Spinal cord (tissue), 10 donors: ENCODE results near the gene TICRR. TPM values are rescaled to one million over a fixed set of nuclear protein-coding genes. Genes with fewer than 3 reads are reported as not detected.
A peak's percentile ranks its signal among the peaks of the same experiment; 100 is the strongest.

ENCODE experiments used
- DNase-seq, 6 donors: peaks; one replicate each; pipeline versions ENCODE4 v3.0.0 to v3.0.0-alpha.2; 2013 to 2015; ENCODE audit warnings: low spot score in 6 of 6, low read depth in 4 of 6
- H3K27ac ChIP-seq: one replicate; pipeline ENCODE4 v1.5.1; 2013; ENCODE audit warnings: low read depth, low read length, control low read depth
- H3K27me3 ChIP-seq: one replicate; pipeline ENCODE4 v1.6.1; 2013; ENCODE audit warnings: low read length; ENCODE audit not compliant: control insufficient read depth, insufficient read depth
- H3K36me3 ChIP-seq: one replicate; pipeline ENCODE4 v1.6.1; 2013; ENCODE audit warnings: low read length; ENCODE audit not compliant: control insufficient read depth, insufficient read depth
- H3K4me1 ChIP-seq: one replicate; pipeline ENCODE4 v1.6.1; 2013; ENCODE audit warnings: low read length; ENCODE audit not compliant: control insufficient read depth, insufficient read depth
- H3K4me3 ChIP-seq: one replicate; pipeline ENCODE4 v1.5.1; 2013; ENCODE audit warnings: low read depth, low read length, control low read depth
- H3K9me3 ChIP-seq: one replicate; pipeline ENCODE4 v1.6.1; 2013; ENCODE audit warnings: low read length; ENCODE audit not compliant: control insufficient read depth, insufficient read depth
- WGBS: methylation state at CpG from one replicate; pipeline ENCODE4 v1.1.5; 2013; ENCODE audit warnings: missing lambda C conversion rate; ENCODE audit not compliant: insufficient coverage; 5-methylcytosine and 5-hydroxymethylcytosine counted together
- polyA plus RNA-seq, 2 donors: library from polyadenylated mRNA; unstranded; fragments of 120-200 nt; gene quantifications; one replicate each; pipeline ENCODE4 v1.2.1, GENCODE V29; 2013; ENCODE audit not compliant: insufficient read length in 2 of 2
- total RNA-seq, 2 donors: library from RNA; depleted of rRNA in 1 of 2; stranded (reverse); fragments of 120-200 nt in 1 of 2; fragments of >200 nt in 1 of 2; gene quantifications; one replicate each; pipeline versions ENCODE4 v1.2.3 to v1.2.4, GENCODE V29; 2013 to 2014
- donor health status: healthy.

The TICRR gene
- total and polyA plus RNA-seq, 4 donors, result 2.0 to 6.8 (median 4.9) TPM

- DNase-seq, result no peak
- Histone ChIP-seq H3K27me3 (no peaks in the 10 kb centered on the region), H3K36me3 (peaks cover 8% of the 10 kb centered on the region), H3K4me1 (no peaks in the 10 kb centered on the region), H3K4me3 (no peak overlapping the region), H3K27ac (no peak overlapping the region), H3K9me3 (no peaks in the 10 kb centered on the region)
- WGBS, result no CpG with 5 or more reads among the region's 4 CpGs
Measured at GRCh38 chr15:89593018-89593417, 17.7 kb downstream of the TICRR start.

DNA sequence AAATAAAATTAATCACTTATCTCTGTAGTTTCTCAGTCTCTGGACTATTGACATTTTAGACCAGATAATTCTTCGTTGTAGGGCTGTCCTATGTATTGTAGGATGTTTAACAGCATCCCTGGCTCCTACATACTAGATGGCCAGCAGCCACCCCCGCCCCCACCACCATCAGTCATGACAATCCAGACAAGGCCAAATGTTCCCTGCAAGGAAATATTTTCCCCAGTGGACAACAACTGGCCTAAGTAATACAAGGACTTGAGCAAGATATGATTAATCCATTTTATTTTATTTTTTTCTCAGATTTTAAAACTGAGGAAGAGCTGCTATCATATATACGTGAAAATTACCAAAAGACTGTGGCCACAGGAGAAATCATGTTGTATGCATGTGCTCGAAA is 23.8 kb downstream of the TICRR start:
- Histone ChIP-seq H3K9me3 (no peaks in the 10 kb centered on the region), H3K27ac (no peak overlapping the region), H3K36me3 (no peaks in the 10 kb centered on the region), H3K27me3 (no peaks in the 10 kb centered on the region), H3K4me3 (no peak overlapping the region), H3K4me1 (no peaks in the 10 kb centered on the region)
- 100% methylated on average over 2 of the region's 4 CpGs for WGBS
- DNase-seq, result no peak

DNA sequence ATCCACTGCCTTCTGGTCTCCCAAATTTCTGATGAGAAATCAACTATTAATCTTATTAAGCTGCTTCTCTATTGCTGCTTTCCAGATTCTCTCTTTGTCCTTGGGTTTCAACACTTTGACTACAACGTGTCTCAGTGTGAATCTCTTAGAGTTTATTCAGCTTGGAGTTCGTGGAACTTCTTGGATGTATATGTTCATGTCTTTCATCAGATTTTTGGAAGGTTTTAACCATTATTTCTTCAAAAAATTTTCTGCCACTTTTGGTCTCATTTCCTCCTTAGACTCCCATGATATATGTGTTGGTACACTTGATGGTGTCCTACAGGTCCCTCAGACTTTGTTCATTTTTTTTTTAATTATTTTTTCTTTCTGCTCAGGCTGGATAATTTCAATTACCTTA is 36.0 kb downstream of the TICRR start:
- no peak overlapping the region for H3K27ac ChIP-seq
- no peak for DNase-seq
- H3K27me3 ChIP-seq, result no peaks in the 10 kb centered on the region
- peaks cover 8% of the 10 kb centered on the region for H3K9me3 ChIP-seq
- no CpG with 5 or more reads among the region's 2 CpGs for WGBS
- H3K4me1 ChIP-seq, result no peaks in the 10 kb centered on the region
- peaks cover 2% of the 10 kb centered on the region for H3K36me3 ChIP-seq
- no peak overlapping the region for H3K4me3 ChIP-seq

- H3K4me3 ChIP-seq, result no peak overlapping the region
- no peaks in the 10 kb centered on the region for H3K27me3 ChIP-seq
- H3K9me3 ChIP-seq, result peaks cover 8% of the 10 kb centered on the region
- no CpG with 5 or more reads among the region's 2 CpGs for WGBS
- no peak overlapping the region for H3K27ac ChIP-seq
- peaks cover 2% of the 10 kb centered on the region for H3K36me3 ChIP-seq
- no peaks in the 10 kb centered on the region for H3K4me1 ChIP-seq
- no peak for DNase-seq
Measured at GRCh38 chr15:89613031-89613430, 37.8 kb downstream of the TICRR start.

DNA sequence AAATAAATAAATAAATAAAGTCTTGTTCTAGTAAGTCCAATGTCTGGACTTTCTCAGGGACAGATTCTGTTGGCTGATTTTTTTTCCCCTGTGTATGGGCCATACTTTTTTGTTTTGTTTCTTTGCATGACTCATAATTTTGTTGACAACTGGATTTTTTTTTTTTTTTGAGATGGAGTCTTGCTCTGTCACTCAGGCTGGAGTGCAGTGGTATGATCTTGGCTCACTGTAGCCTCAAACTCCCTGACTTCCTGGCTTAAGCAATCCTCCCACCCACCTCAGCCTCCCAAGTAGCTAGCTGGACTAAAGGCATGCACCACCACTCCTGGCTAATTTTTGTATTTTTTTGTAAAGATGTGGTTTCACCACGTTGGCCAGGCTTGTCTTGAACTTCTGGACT is 38.9 kb downstream of the TICRR start:
- H3K9me3 ChIP-seq, result peaks cover 8% of the 10 kb centered on the region
- no peaks in the 10 kb centered on the region for H3K27me3 ChIP-seq
- DNase-seq, result no peak
- H3K36me3 ChIP-seq, result peaks cover 4% of the 10 kb centered on the region
- WGBS, result 100% methylated on average over 1 of the region's 1 CpG
- no peaks in the 10 kb centered on the region for H3K4me1 ChIP-seq
- no peak overlapping the region for H3K27ac ChIP-seq
- no peak overlapping the region for H3K4me3 ChIP-seq

DNA sequence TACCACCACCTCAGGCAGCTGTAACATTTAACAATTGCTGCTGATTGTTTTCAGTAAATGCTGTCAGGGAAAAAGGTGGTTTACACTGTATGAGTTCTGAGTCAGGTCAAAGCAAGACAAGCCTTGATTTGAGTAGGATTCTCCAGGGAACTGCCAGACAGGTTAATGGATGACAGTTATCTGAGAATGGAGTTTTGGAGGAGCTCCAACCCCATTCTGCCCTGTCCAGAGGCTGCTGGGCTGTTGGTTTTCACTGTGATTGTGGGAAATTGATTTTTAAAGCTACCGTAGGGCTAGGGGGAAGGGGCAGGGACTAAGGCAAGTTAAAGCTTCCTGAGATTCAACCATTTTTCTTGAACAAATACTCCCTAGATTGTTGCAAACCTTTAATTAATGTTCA is 39.9 kb downstream of the TICRR start:
- no peak for DNase-seq
- H3K9me3 ChIP-seq, result peaks cover 8% of the 10 kb centered on the region
- H3K27ac ChIP-seq, result no peak overlapping the region
- no CpG with 5 or more reads among the region's 1 CpG for WGBS
- H3K4me1 ChIP-seq, result no peaks in the 10 kb centered on the region
- no peak overlapping the region for H3K4me3 ChIP-seq
- H3K36me3 ChIP-seq, result peaks cover 3% of the 10 kb centered on the region
- H3K27me3 ChIP-seq, result no peaks in the 10 kb centered on the region

DNA sequence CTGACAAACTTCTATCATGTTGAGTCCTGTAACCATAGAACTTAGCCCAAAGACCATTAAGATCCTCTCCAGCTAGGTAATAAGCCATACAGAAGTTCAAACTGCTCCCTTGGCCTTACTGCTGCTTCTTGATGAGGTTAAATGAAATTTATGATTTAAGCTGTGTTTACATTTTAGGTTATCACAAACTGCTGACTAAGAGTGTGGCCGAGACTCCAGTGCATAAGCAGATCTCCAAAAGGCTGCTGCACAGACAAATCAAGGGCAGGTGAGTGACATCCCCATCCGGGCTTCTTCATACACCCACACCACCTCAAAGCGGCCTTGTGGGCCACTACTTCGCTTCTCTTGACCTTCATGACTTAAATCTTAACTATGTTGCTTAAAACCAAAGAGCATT is 41.0 kb downstream of the TICRR start:
- Histone ChIP-seq H3K4me1 (no peaks in the 10 kb centered on the region), H3K9me3 (peaks cover 6% of the 10 kb centered on the region), H3K36me3 (peaks cover 3% of the 10 kb centered on the region), H3K4me3 (no peak overlapping the region), H3K27me3 (no peaks in the 10 kb centered on the region), H3K27ac (no peak overlapping the region)
- DNase-seq, result peak in 1 of 6 donors; percentile 2
- 100% methylated on average over 3 of the region's 4 CpGs for WGBS

DNA sequence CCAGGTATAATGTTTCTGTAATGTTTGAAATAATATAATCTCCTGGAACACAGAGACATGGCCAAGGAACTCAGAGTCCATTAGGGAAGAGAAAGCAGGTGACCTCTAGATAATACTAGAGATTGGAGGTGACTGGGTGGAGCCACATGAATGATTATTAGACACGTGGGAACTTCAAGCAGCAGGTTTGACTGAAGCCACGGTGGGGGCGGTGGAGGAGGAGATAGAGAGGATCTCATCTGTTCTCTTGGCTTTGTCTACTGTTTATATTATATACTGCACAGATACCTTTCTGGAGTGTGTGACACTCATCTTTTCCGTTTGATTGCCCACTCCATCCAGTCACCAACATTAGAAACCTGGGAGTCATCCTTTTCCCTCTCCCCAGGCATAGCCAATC is 46.3 kb downstream of the TICRR start:
- no peak overlapping the region for H3K4me3 ChIP-seq
- WGBS, result 83% methylated on average over 1 of the region's 4 CpGs

DNA sequence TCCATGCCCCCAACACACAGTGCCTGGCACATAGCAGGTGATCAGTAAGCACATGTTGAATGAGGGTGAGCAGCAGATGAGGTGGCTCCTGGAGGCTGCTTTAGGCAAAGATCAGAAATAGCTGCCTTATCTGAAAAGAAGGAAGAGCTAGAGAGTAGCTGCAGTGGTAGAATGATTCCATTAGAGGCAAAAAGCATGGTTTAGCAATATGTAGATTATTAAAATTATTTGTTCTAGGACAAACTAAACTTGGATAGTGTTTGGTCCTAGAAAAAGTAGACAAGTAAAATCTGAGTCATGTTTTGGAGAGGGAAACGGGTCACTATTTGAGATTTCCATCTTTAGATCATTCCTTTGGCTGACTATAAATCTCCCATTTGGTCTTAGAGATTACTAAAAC is 47.9 kb downstream of the TICRR start:
- DNase-seq, result no peak
- no peak overlapping the region for H3K27ac ChIP-seq
- H3K36me3 ChIP-seq, result peaks cover 47% of the 10 kb centered on the region
- WGBS, result no CpG with 5 or more reads among the region's 1 CpG
- no peaks in the 10 kb centered on the region for H3K27me3 ChIP-seq
- no peaks in the 10 kb centered on the region for H3K4me1 ChIP-seq
- no peak overlapping the region for H3K4me3 ChIP-seq
- no peaks in the 10 kb centered on the region for H3K9me3 ChIP-seq

More for the DNA sequence above, 46.3 kb downstream of the TICRR start:
- H3K27me3 ChIP-seq, result no peaks in the 10 kb centered on the region
- H3K4me1 ChIP-seq, result no peaks in the 10 kb centered on the region
- H3K27ac ChIP-seq, result no peak overlapping the region
- DNase-seq, result no peak
- H3K9me3 ChIP-seq, result no peaks in the 10 kb centered on the region
- H3K36me3 ChIP-seq, result peaks cover 34% of the 10 kb centered on the region

DNA sequence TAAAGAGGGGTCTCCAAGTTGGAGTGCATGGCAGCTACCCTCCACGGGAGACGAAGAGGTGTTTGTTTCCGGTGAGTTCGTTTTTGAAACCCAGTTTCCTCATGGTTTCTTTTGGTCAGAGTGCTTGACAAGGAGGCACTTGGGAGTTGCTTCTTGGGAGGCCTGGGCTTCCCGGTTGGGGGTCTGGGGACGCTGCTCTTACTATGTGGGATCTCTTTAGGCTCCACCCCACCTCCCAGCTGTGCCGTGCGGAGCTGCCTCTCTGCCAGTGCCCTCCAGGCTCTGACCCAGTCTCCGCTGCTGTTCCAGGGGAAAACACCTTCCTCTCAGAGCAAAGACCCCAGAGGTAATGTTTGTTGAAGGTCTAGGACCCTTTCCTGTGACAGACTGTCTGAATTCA is 50.4 kb downstream of the TICRR start:
- Histone ChIP-seq H3K4me3 (no peak overlapping the region), H3K36me3 (peaks cover 69% of the 10 kb centered on the region), H3K4me1 (no peaks in the 10 kb centered on the region), H3K27me3 (no peaks in the 10 kb centered on the region), H3K27ac (no peak overlapping the region), H3K9me3 (no peaks in the 10 kb centered on the region)
- 96% methylated on average over 5 of the region's 9 CpGs for WGBS
- DNase-seq, result no peak
